ENCODE data around the gene ATG9B.

Gene ATG9B

DNA sequence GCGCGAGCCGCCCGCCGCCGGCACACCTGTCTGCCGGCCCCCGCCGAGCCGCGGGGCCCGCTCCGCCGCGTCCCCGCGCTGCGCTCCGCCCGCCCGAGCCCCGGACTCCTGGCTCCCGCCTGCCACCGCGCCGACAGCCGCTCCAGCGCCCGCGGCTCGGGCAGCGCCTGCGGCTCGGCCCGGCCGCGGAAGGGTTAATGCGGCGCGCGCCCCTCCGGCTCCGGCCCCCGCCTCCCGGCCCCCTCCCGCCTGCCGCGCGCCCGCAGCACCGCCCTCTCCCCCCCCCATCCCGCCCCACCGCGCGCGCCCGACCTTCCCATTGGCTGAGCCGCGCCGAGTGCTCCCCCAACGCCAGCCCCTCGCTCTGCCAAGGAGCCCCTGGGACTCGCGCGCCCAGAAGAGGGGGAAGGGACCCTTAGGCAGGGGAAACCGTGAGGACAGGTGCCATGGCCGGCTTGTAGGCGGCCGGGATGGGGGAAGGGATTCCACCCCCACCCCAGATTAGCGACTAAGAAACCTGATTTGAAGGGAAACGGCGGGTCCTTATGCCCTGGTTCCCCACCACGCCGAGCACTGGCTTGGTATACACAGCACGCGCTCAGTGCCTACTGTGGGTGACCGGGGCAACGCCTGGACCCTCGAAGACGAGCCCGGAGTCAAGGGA is 46.0 kb downstream of the ATG9B start, which contains the start of gene KCNH2:
Gene KCNH2 (minus strand): TSS at position 196 of the 664 bp plus-strand sequence. CDS start 408 bp downstream, outside the sequence.
- DNase-seq (ENCODE audit: low read depth), result no peak

DNA sequence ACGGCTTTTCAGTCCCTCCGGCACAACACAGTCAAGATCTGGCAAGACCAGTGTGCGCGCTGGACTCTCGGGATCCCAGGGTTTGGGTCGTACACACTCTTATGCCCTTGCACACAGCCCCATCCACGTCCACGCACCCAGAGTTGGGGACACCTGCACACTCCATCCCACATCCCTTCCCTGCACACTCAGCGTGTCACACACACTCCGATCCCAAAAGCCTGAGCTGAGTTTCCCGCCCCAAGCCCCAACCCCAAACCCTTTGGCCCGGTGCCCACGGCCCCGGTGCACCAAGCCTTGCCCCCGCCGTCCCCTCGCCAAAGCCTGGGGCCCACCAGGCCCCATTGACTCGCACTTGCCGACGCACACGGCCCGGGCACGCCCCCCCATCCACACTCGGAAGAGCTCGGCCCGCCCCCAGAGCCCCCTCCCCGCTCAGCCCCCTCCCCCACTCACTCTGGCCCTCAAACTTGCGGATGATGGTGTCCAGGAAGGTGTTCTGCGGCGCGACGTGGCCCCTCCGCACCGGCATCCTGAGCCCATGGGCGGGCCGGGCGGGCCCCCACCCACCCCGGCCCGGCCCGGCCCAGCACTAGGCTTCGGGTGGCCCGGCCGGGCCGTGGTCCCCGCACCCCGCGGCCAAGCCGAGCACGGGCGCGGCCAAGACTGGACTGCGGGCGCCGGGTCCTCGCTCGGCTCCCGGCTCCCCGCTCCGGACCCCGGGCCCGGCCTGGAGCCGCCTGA is 46.7 kb downstream of the ATG9B start:
- DNase-seq (ENCODE audit: low read depth), result no peak

DNA sequence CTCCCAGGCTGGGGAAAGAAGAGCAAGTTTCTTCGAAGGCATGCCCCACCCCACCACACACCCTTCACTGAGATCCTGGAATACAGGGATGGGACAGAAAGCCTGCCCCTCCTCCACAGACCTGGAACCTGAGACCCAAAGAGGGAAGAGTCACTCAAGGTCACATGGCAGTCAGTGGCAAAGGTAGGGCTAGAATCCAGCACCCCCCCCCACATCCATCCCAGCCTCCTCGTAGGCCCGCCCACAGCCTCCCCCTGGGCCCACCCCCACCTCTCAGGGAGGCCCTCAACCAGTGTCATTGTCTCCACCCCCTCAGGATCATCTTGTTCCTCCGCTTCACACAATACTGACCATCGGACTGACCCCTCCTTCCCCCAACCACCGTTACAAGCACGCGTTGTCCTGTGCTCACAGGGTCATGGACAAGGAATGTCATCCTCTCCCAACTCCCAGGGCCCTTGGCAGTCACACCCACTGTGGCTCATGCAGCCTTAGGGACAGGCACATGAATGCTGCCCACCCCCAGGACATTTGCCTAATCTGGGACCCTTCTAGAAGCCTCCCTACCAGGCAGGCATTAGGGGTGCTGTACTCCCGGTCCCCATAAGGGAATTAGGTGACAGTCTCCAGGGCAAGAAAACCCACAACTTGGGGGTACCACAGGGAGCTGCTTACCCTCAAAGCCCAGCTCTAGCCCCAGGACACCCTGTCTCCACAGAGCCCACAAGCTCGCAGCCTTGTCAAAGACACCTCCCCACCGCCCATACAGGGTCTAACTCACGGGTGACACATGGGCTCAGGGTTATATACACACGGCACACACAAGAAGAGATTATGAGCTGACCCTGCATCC is 47.5 kb downstream of the ATG9B start:
- no peak for DNase-seq (ENCODE audit: low read depth)

DNA sequence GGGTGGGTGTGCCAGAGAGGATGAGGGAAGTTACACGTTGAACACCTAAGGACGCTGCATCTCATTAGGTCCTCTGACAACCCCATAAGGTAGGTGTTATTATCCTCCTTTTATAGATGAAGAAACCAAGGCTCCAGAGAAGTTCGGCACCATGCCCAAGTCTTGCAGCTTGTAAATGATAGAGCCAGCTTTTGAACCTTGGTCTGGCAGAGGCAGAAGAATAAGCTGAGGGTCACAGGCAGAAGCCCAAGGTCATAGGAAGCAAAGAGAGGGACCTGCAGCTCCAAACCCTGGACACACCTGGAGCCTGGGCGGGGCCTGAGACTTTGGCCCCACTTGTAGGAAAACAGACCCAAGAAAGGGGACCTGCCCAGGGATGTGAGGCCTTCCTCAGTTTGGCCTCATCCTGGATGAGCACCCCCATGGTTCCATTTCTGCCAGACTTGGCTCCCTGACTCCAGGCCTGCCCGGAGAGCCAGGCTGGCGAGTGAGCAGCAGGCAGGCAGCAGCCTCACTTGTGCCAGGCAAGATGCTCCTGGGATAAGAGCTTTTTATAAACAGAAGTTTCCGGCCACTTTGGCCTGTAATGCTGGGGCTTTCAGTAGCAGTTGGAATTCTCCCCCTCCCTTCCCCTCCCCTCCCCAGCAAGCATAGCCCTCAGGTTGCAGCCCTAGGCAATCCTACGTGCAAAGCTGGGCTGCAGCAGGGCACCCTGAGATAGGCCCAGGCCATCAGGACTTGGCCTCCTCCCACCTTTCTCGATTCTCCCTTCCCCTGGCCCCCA is 48.6 kb downstream of the ATG9B start:
- no peak for DNase-seq (ENCODE audit: low read depth)

DNA sequence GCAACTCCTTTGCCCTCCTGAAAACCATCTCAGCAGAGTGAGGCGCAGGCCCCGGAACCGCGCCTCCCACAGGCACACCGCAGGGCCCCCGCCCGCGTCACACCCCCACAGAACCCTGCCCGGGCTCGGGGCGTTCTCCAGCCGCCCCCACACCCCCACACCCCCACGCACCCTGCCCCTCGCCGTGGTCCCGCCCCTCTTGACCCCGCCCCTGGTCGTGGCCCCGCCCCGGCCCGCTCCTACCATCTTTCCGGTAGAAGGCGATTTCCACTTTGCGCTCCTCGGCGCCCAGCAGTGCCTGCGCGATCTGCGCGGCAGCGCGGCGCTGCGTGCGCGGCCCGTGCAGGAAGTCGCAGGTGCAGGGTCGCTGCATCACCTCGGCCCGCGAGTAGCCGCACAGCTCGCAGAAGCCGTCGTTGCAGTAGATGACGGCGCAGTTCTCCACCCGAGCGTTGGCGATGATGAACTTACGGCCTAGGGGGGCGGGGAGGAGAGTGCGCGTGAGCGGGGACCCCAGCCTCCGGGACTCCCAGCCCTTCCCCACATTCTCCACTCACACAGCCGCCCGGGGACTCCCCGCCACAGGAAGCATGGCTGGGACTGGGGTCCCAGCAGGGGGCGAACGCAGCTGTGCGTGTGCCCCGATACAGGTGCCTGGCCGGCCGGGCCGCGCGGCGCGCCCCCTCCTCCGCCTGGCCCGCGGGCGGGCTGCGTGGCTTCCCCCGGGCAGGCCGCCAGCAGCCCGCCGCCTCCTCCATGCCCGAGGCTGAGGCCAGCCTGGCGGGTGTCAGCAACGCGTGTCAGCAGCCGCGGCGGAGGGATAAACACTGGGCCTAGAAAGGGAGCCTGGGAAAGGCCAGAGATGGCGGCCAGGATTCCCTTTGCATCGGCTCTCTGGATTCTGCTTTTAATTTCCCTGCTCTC is 49.6 kb downstream of the ATG9B start:
- peak; percentile 51 for DNase-seq (ENCODE audit: low read depth)

DNA sequence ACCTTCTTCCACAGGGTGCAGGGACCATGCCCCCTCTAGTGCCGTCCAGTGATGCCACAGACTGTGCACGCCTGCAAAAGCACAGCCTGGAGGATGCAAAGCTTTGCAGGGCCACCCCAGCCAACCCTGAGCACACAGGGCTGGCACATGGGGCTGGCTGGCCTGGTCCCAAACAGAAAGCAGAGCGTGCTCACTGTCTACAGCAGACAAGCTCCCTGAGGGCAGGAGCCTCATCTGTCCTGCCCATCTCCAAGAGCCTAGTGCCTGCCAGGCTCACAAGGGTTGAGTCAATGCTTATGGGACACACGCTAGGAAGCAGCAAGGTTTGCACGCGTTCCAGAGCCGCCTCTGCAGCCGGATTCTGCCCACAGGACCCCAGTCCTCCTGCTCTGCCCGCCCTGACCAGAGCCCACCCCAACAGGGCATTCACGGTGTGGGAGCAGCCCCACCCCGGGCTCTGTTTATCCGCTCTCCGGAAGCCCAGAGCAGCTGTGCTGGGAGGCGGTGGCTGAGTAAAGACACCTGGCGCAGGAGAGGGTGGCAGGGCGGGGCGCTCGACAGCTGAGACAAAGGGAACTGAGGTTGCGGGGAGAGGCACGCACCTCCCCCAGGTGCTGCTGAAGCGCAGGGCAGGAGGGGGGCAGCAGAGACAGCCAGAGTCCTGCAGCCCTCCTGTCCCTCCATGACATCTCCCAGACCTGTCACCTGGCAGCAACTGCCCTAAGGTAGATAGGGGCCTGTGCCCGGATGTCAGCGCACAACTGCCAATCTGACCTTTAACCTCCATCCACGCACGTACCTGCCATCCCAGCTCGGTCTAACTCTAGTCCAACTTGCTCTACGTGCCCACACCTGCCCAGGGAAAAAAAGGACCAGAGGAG is 50.5 kb downstream of the ATG9B start:
- no peak for DNase-seq (ENCODE audit: low read depth)

DNA sequence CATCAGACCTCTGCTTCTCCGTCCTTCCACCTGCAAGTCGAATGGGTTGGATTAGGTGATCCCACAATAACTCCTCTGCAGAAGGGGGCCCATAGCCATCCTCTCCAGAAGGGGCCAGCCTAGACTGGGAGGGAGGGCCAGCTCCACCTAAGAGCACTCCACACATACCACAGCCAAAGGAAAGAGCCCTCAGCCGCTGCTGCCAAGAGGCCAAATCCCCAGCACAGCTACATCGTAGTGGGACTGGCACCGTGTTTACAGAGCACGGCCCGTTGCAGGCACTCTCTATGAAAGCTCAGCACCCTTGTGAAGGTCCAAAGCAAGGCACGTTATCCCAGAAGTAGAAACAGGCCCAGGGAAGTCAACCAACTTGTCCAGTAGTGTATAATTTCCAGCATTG is 51.6 kb downstream of the ATG9B start:
- no peak for DNase-seq (ENCODE audit: low read depth)

DNA sequence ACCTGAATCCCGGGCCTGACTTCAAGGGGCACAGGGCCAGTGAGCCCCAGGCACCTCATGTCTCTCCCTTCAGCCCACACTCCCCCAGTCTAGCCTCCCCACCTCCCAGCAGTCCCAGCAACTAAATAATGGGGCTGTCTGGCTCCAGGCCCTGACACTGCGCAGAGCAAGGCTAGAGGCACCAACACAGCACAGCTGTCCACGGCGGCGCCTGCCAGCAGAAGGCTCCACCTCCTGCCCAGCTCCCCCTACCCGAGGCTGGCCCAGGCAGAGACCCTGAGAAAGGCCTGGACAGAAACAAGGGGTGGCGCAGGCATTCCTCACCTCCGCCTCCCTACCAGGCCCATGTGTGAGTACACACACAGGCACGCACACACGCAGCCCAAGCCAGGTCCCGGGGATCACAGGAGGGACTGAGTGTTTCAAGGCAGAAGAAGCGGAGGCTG is 52.2 kb downstream of the ATG9B start:
- DNase-seq (ENCODE audit: low read depth), result no peak

DNA sequence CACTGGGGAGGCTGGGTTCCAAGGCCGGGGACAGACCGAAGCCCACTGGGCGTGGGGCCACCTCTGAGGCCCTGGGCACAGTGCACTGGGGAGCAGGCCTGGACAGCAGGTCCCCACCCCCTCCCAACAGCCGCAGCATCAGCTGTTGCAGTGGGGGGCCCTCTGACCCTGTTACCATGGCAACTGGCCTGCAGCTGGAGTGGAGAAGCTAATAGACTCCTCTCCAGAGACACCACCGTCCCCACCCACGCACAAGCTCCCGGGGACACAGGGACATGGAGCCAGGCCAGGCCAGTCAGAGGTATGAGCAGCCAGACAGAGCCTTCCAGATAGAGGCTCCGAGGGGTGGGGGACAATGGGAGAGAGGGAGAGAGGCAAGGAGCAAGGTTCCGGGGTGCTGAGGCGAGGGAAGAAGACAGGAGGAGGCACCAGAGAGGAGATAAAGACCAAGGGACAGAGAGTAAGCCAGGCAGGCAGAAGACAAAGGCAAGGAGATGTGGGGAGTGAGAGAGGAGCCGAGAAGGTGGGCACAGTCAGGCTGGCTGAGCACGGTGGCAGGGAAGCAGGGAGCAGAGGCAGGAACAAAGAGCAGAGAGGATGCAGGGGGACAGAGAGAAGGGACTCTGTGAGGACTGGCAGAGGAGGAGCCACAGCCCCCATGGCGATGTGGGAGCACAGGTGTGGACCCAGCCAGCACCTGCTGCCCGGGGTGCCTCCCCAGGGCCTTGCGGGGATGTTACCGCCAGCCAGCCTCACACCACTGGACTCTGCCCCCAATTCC is 52.9 kb downstream of the ATG9B start:
- DNase-seq (ENCODE audit: low read depth), result no peak

DNA sequence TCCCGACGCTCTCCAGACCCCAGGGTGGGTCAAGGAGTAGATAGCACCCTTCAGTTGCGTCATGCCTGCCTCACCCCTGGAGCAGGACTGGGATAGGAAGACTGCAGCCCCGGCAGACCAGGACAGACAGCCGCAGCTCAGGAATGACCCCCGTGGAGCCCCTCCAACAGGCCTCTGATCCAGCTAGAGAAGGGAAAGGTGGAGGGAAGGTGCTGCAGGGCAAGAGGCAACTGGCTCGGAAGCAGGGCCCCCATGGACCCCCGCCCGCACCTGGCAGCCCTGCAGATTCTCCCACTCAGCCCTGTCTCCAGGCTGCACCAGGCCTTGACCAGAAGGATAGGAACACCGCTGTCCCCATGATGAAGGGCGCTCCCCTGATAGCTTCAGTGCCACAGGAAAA is 53.9 kb downstream of the ATG9B start:
- DNase-seq (ENCODE audit: low read depth), result no peak

DNA sequence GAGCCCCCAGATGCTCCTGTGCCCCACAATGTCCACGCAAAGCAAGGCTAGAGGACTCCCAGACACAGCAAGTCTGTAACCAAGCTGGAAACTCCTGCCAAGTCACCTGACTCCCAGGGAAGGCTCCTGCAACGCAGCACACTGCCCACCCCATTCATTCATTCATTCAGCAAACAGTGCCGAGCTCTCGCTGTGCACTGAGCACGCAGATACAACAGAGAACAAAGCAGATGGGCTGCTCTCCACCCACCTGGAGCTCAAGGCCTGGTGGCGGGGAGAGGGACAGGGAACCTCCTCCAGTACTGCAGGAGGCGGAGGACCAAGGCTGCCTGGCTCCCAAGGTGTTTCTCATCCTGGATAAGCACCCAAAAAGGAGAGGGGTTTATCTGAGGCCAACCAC is 54.8 kb downstream of the ATG9B start:
- DNase-seq (ENCODE audit: low read depth), result no peak

DNA sequence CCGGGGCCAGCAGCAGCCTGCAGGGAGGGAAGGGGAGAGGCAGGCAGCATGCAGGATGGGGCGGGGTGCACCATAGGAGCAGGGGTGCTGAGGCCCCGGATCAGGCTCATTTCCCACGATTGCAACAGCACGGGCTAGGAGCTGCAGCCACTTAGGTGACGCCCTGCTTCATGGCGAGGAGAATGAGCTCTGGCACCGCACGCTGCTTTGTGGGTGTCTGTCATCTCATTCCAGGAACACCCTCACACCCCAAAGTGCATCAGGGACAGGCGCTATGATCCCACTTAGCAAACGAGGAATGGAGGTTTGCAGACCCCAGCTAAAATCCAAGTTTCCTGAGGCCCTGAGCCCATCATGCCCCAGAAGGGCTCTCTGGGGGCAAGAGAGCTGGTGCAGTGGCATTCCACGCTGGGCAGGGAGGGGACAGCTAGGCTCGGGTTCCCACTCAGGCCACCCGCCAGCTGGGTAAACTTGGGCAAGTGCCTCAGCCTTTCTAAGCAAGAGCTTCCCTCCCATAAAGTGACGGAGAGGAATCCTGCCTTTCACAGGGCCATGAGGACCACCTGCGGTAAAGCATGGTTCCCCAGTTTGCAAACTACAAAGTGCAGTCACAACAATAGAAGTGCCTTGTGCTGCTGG is 55.4 kb downstream of the ATG9B start:
- DNase-seq (ENCODE audit: low read depth), result no peak

DNA sequence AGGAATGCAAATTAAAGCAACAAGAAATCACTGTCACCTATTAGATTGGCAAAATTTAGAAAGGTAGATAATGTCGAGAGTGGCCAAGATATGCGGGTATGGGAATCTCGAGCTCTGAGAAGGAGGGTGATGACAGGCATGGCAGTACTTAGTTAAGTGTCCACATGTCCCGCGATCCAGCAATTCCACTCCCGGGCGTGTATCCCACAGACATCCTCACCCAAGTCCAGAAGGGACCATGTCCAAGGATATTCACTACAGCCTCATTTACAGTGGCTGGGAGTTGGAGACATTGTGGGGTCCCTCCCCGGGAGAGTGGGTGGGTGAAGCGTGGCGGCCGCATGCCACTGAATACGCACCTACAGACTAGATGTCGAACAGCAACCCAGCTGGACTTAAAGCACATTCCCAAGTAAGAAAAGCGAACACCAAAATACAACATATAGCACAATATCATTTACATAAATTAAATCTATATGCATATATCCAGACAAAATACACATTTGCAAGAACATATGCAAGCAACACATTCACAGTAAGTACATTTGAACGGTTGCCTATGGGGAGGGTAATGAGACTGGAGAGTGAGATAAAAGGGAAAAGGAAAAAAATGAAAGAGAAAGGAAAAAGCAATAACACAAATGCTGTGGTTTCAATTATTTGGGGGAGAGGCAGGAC is 56.1 kb downstream of the ATG9B start:
- no peak for DNase-seq (ENCODE audit: low read depth)

DNA sequence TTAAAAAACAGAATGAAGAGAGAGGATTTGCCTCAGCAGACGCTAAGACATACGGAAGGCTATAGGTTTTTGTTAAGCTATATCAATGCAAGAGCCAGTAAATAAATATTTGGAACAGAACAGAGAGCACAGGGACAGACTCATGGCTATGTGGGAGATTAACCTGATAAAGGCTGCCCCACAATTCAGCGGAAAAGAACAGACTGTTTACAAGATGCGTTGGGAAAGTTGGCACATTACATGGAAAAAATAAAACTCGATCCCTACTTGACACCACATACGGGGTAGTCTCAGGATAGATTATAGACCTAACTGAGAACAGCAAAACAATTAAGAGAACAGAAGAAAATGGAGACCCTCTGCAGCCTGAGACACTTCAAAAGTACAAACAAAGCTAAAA is 56.9 kb downstream of the ATG9B start:
- DNase-seq (ENCODE audit: low read depth), result no peak

DNA sequence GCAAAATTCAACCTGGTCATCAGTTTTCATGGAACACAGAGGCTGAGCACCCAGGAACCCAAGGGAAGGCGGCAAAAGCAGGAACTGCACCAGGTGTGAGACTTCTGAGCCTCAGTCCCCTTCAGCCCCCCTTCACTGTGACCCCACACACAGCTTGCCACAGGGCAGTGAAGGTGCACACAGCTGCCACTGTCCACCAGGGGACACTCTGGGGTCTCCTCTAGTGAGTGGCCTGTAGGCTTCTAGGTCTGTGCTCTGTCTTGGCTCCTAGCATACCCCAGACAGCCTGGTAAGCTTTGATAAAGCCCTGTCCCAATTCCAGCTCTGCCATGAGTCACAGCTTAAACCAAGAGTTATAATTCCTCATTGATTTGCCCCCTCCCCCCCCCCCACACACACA is 58.3 kb downstream of the ATG9B start:
- no peak for DNase-seq (ENCODE audit: low read depth)

DNA sequence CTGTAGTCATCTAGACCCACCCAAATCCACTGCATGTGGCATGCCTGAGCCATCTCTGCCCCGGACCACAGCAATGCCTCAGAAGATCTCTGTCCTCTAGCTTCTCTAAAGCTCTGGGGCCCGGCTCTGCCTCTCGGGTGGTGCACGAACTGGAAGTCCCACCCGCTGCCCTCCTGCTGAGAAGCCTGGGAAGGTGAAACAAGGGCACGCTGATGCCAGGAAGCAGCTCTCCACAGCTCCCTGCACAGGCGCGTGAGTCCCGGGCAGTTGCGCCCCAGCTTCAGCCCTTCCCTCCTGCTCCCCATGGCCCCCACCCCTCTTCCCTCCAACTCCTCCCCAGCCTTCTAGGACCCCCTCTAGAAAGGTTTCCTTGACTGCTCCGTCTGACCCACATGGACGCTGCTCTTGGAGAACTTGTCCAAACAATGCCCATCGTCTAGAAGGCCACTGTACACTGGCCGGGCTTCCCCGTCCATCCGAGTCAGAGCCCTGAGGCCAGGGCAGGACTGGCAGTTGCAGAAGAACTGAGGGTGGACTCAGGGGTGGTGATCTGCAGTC is 58.9 kb downstream of the ATG9B start:
- no peak for DNase-seq (ENCODE audit: low read depth)
